Left hindlimb (tissue), 1 donor: ENCODE results near the gene ARHGEF10L.
A peak's percentile ranks its signal among the peaks of the same experiment; 100 is the strongest.
"Not testable (repeated sequence)": the region's sequence is repeated elsewhere in the genome, so short reads cannot be mapped to it uniquely, and the experiment has no call there.

Experiments used
- DNase-seq: peaks from one replicate; pipeline ENCODE4 v3.0.0-alpha.2; 2018

ARHGEF10L gene

GRCh38 chr1:17615157-17615556, 75.7 kb downstream of the ARHGEF10L start:
- DNase-seq = no peak

- DNase-seq = no peak
Observed at GRCh38 chr1:17615959-17616358, 76.5 kb downstream of the ARHGEF10L start.

GRCh38 chr1:17616731-17617279, 77.3 kb downstream of the ARHGEF10L start:
- no peak for DNase-seq

GRCh38 chr1:17617787-17618557, 78.5 kb downstream of the ARHGEF10L start:
- peak; percentile 51 for DNase-seq

GRCh38 chr1:17618558-17619247, 79.2 kb downstream of the ARHGEF10L start:
- no peak for DNase-seq

GRCh38 chr1:17620448-17620847, 81.0 kb downstream of the ARHGEF10L start:
- no peak for DNase-seq

- no peak for DNase-seq
Observed at GRCh38 chr1:17621691-17622090, 82.2 kb downstream of the ARHGEF10L start.

- no peak for DNase-seq
Observed at GRCh38 chr1:17622823-17623222, 83.3 kb downstream of the ARHGEF10L start.

GRCh38 chr1:17624611-17625233, 85.2 kb downstream of the ARHGEF10L start:
- DNase-seq = no peak

GRCh38 chr1:17627239-17628052, 87.9 kb downstream of the ARHGEF10L start:
- no peak for DNase-seq

GRCh38 chr1:17629046-17629445, 89.5 kb downstream of the ARHGEF10L start:
- DNase-seq = not testable (repeated sequence)

GRCh38 chr1:17629460-17629859, 90.0 kb downstream of the ARHGEF10L start:
- no peak for DNase-seq

GRCh38 chr1:17630048-17630830, 90.7 kb downstream of the ARHGEF10L start:
- no peak for DNase-seq

GRCh38 chr1:17630986-17631385, 91.5 kb downstream of the ARHGEF10L start:
- DNase-seq = no peak

- DNase-seq = no peak
Observed at GRCh38 chr1:17631410-17631809, 91.9 kb downstream of the ARHGEF10L start.

- DNase-seq = no peak
Observed at GRCh38 chr1:17632106-17632505, 92.6 kb downstream of the ARHGEF10L start.

- DNase-seq = no peak
Observed at GRCh38 chr1:17632541-17633184, 93.2 kb downstream of the ARHGEF10L start.

- DNase-seq = no peak
Observed at GRCh38 chr1:17633654-17634053, 94.2 kb downstream of the ARHGEF10L start.

GRCh38 chr1:17635276-17635675, 95.8 kb downstream of the ARHGEF10L start:
- DNase-seq = no peak

GRCh38 chr1:17635811-17636210, 96.3 kb downstream of the ARHGEF10L start:
- peak; percentile 44 for DNase-seq

GRCh38 chr1:17636612-17637011, 97.1 kb downstream of the ARHGEF10L start:
- DNase-seq = no peak
